PC-9 (cell line): ENCODE data around the gene SERPINB8.

Source experiments
- CTCF ChIP-seq: fragments of 200-600 bp; sonication (generic); conservative IDR thresholded peaks from 2 replicates; pipeline ENCODE4 v1.6.1; 2017; ENCODE audit warnings: mixed run types, antibody characterized with exemption, mild to moderate bottlenecking, moderate library complexity
- EZH2 ChIP-seq: fragments of 200-600 bp; sonication (generic); IDR thresholded peaks from 2 replicates; pipeline ENCODE4 v1.8.0; 2017; ENCODE audit warnings: antibody characterized with exemption, low read depth

GRCh38 chr18:63922049-63922448 is 47.8 kb upstream of the SERPINB8 start:
- TF ChIP-seq CTCF, result no peak
- TF ChIP-seq EZH2, result no peak
